Measurements from ENCODE around the gene NMT2.

The NMT2 gene

DNA sequence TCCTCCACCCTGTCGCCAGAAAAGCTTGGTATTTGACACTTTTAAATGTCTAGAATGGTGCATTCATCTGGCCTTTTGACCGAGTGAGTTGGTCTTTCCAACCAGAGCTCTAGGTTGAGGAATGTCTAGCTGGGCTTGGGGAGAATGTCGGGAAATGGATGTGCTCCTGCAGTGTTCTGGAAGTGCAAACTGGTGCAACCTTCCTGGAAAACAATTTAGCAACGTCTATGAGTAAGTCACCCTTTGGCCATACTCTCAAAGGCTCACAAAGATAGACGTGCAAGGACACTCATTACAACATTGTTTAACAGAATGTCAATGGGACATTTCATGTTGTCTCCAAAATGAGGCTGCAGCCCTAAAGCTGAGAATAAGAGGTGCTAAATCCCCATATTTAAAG lies 12.2 kb upstream of the NMT2 start:
- Histone ChIP-seq H3K4me3 (no peak overlapping the region), H3K4me1 (no peaks in the 10 kb centered on the region), H3K27me3 (no peaks in the 10 kb centered on the region), H3K27ac (no peak overlapping the region), H3K36me3 (no peaks in the 10 kb centered on the region), H3K9me3 (no peaks in the 10 kb centered on the region)
- TF ChIP-seq, protein P1, sequence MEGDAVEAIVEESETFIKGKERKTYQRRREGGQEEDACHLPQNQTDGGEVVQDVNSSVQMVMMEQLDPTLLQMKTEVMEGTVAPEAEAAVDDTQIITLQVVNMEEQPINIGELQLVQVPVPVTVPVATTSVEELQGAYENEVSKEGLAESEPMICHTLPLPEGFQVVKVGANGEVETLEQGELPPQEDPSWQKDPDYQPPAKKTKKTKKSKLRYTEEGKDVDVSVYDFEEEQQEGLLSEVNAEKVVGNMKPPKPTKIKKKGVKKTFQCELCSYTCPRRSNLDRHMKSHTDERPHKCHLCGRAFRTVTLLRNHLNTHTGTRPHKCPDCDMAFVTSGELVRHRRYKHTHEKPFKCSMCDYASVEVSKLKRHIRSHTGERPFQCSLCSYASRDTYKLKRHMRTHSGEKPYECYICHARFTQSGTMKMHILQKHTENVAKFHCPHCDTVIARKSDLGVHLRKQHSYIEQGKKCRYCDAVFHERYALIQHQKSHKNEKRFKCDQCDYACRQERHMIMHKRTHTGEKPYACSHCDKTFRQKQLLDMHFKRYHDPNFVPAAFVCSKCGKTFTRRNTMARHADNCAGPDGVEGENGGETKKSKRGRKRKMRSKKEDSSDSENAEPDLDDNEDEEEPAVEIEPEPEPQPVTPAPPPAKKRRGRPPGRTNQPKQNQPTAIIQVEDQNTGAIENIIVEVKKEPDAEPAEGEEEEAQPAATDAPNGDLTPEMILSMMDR (IDR thresholded peaks at IDR 0.05) = no peak
- no peak for DNase-seq
- intact Hi-C loops (cut with DNase I; ENCODE audit: low total_unique reads) = no loop called here

DNA sequence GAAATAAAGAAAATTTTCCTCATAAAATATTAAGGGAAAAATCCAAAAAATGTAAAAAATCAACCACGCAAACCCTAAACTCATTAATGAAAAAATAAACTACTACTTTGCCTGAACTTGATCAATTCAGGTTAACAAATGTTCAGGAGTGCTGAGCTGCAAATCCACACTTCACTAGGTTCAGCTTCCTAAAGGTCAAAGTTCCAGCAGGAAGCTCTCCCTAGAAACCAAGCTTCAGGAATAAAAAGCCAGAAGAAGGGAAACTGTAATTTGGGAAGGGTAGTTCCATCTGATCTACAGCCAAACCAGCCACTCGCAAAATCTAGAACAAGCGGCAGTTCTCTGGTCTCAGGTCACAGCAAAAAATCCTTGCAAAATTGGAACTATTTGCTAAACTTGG lies 7.8 kb upstream of the NMT2 start:
- Histone ChIP-seq H3K9me3 (no peaks in the 10 kb centered on the region), H3K27ac (no peak overlapping the region), H3K36me3 (no peaks in the 10 kb centered on the region), H3K4me1 (no peaks in the 10 kb centered on the region), H3K27me3 (no peaks in the 10 kb centered on the region), H3K4me3 (no peak overlapping the region)
- TF ChIP-seq, protein P1 (IDR thresholded peaks at IDR 0.05) = no peak
- intact Hi-C loops (cut with DNase I; ENCODE audit: low total_unique reads) = no loop called here
- DNase-seq = no peak

DNA sequence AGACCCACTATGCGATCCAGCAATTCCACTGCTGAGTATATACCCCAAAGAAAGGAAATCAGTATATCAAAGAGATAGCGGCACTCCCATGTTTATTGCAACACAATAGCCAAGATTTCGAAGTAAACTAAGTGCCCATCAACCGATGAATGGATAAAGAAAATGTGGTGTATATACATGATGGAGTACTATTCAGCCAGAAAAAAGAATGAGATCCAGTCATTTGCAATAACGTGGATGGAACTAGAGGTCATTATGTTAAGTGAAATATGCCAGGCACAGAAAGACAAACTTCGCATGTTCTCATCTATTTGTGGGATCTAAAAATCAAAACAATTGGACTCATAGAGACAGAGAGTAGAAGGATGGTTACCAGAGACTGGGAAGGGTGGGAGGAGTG lies 7.1 kb upstream of the NMT2 start:
- Histone ChIP-seq H3K27ac (no peak overlapping the region), H3K36me3 (no peaks in the 10 kb centered on the region), H3K4me1 (no peaks in the 10 kb centered on the region), H3K4me3 (no peak overlapping the region), H3K9me3 (no peaks in the 10 kb centered on the region), H3K27me3 (no peaks in the 10 kb centered on the region)
- TF ChIP-seq, protein P1 (IDR thresholded peaks at IDR 0.05) = no peak
- intact Hi-C loops (cut with DNase I; ENCODE audit: low total_unique reads) = no loop called here
- no peak for DNase-seq

DNA sequence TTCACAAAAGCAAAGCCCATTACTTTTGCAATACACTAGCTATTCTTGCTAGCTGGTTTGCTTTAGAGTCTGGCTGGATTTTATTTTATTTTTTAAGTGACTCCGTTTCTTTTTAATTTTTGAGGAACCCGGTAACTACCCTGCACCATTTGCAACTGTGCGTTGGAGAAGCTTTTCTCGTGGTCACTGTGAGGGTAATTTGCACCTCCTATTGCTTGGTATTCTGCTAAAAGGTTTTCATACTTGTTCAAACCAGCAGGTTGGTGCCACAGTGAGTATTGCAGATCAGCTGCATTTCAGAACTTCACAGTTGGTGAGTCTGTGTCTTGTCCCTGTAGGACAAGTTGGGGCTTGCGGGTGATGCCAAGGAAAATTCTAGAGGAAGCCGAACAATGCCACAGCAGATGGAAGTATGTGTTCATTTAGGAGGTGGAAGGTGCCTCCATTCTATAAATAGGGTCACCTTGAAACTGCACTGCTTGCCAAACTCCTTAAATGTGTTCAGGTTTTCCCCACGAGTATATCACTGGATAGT lies 3.9 kb upstream of the NMT2 start:
- Histone ChIP-seq H3K27me3 (no peaks in the 10 kb centered on the region), H3K4me1 (peaks cover 0 to 9% (median 6%) of the 10 kb centered on the region in 4 donors), H3K4me3 (no peak overlapping the region), H3K9me3 (no peaks in the 10 kb centered on the region), H3K27ac (no peak overlapping the region), H3K36me3 (no peaks in the 10 kb centered on the region)
- TF ChIP-seq, protein P1 (IDR thresholded peaks at IDR 0.05) = no peak
- intact Hi-C loops (cut with DNase I; ENCODE audit: low total_unique reads) = no loop called here
- DNase-seq = no peak

DNA sequence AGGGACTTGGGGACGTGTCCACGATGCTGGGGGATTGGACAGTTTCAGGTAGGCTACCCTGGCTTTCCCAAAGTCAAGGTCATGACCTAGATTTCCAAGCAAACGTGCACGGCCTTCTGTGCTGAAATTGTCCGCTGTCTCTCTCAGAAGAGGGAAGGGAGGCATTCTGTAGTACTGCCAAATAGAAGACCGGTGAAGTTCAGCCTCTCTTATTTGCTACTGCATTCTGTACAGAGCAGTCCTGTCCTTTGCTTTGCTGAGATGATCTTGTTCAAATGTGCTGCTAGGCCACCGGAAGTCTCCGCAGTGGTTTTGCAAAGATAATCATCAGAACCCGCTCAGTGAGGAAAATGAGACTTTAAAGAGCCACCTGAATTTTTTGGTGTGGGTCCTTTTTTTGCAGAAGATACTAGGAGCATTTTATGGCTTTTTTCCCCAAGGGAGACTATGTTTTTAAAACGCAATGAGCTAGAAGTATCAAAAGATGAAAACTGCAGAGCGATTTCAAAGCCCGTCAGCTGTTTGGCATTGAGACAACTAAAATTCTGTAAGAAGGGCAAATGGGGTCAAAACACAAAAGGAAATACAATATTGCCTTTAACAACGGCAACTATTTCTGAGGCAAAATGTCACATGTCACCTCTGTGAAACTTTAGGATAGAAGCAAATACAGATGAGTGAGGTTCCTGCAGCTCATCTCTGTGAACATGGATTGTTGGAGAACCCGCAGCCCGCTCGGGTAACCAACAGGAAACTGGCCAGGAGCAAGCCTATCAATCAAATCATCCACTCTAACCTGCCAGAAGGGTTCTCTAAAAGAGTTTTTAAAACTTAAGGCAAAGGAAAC lies 1.3 kb upstream of the NMT2 start:
- no peaks in the 10 kb centered on the region for H3K36me3 ChIP-seq
- DNase-seq = no peak
- H3K4me1 ChIP-seq = peaks cover 0 to 25% (median 15%) of the 10 kb centered on the region in 4 donors
- no peak overlapping the region for H3K4me3 ChIP-seq
- TF ChIP-seq, protein P1 (IDR thresholded peaks at IDR 0.05) = no peak
- H3K27ac ChIP-seq = peak overlapping the region in 1 of 2 donors; percentile 58
- intact Hi-C loops (cut with DNase I; ENCODE audit: low total_unique reads) = loop anchor here (10.0 kb wide), 1 partner anchor 75 kb away; the partner anchor contains the start of gene RPP38
- no peaks in the 10 kb centered on the region for H3K9me3 ChIP-seq
- H3K27me3 ChIP-seq = no peaks in the 10 kb centered on the region
